Measurements from ENCODE around the gene C11orf42.

GRCh38 chr11:6258571-6259081, 53.3 kb downstream of the C11orf42 start:
- TF ChIP-seq SP1 (IDR thresholded peaks at IDR 0.05) (no peak), HDGF (IDR thresholded peaks at IDR 0.05; ENCODE audit: borderline replicate concordance) (no peak), FOXA1 (IDR thresholded peaks at IDR 0.05) (no peak), BHLHE40 (IDR thresholded peaks at IDR 0.05; ENCODE audit: borderline replicate concordance) (no peak), L3MBTL2 (conservative IDR thresholded peaks at IDR 0.05) (no peak)
